Measurements from ENCODE around the gene PLEKHJ1. TPM values are rescaled to one million over a fixed set of nuclear protein-coding genes. Genes with fewer than 3 reads are reported as not detected.
A peak's percentile ranks its signal among the peaks of the same experiment; 100 is the strongest.

Gene PLEKHJ1
- total and polyA plus RNA-seq, 9 of the 15 experiments (the other 6 are each of a cell fraction or from before 2014, with no cell fraction given), result 1.5 to 188 (median 63.9) TPM

GRCh38 chr19:2270423-2271233 lies 34.5 kb upstream of the PLEKHJ1 start (continued):
- TF ChIP-seq MNT (conservative IDR thresholded peaks at IDR 0.05) (peak in 1 of 2 experiments; percentile 65; a peak in 1 of 4 replicates), FIP1L1 (IDR thresholded peaks at IDR 0.05; ENCODE audit: low read depth, low read length, poor library complexity, severe bottlenecking) (peak; percentile 69), ERF (CRISPR knock-in tag; IDR thresholded peaks at IDR 0.05) (peak; percentile 90), CREM (IDR thresholded peaks at IDR 0.05; ENCODE audit: low read depth) (peak; percentile 77), EZH2 (IDR thresholded peaks at IDR 0.05; ENCODE audit: borderline replicate concordance, low read depth, low read length) (no peak), NCOR1 (IDR thresholded peaks at IDR 0.05) (0 out of 2 replicates have a peak, but pooled peaks have one; percentile 30)

GRCh38 chr19:2270157-2270422 lies 34.0 kb upstream of the PLEKHJ1 start:
- no peaks in the 10 kb centered on the region for H3K27me3 ChIP-seq (ENCODE audit: control insufficient read depth in 2 of 2, insufficient read depth in 2 of 2, low read length in 2 of 2)
- peak overlapping the region; percentile 92 to 98 for H3K9ac ChIP-seq (ENCODE audit: insufficient read depth in 1 of 2, low read depth in 2 of 2, low read length in 2 of 2)
- intact Hi-C loops (cut with micrococcal nuclease) (no loop called here), in situ Hi-C loops (cut with MboI) (loop anchor here (5.0 kb wide), 1 partner anchor 33 kb away; the partner anchor contains the start of genes PLEKHJ1 and SF3A2)
- H3K36me3 ChIP-seq (ENCODE audit: control insufficient read depth, insufficient read depth, low read length), result peaks cover 34% of the 10 kb centered on the region
- ChIA-PET CTCF (ENCODE audit: low intra/inter-chr PET ratio) (no interaction called here), POLR2A (interaction anchor here (0.5 to 7.0 kb wide), 19 partner anchors 8 to 305 kb away, joined by 3 to 86 read pairs (median 4); partner anchors contain the start of genes AMH, PEAK3 and PLEKHJ1)
- no peaks in the 10 kb centered on the region for H3K9me3 ChIP-seq (replicated peaks; ENCODE audit: control insufficient read depth, insufficient read depth, low read depth, low read length)
- H3K79me2 ChIP-seq (ENCODE audit: control insufficient read depth, insufficient read depth, low read length), result peaks cover 64% of the 10 kb centered on the region
- no peak overlapping the region for H2AFZ ChIP-seq (ENCODE audit: low read depth, low read length)
- peak overlapping the region; percentile 91 for H3K4me3 ChIP-seq
- WGBS (ENCODE audit: insufficient coverage, low coverage, missing lambda C conversion rate), result 2% methylated on average over 12 of the region's 30 CpGs
- FAIRE-seq (no peak), ATAC-seq (peak; percentile 13), DNase-seq (ENCODE audit: extremely low read depth in 1 of 4, low spot score in 3 of 4) (peak; percentile 57 to 65 (median 62))
- no TSS peak for BruUV-seq (replicated peaks)
- H3K9me1 ChIP-seq (ENCODE audit: control insufficient read depth, insufficient read depth, low read length), result peaks cover 5% of the 10 kb centered on the region
- peaks cover 25 to 78% of the 10 kb centered on the region in 2 experiments for H3K4me1 ChIP-seq (replicated peaks in 1 of 2; ENCODE audit: control insufficient read depth in 2 of 2, insufficient read depth in 2 of 2, low read length in 2 of 2)
- H4K20me1 ChIP-seq (replicated peaks; ENCODE audit: control insufficient read depth, insufficient read depth, low read length), result peaks cover 47% of the 10 kb centered on the region
- peak overlapping the region; percentile 94 for H3K27ac ChIP-seq (ENCODE audit: extremely low read depth, low read depth, low read length)
- H3K4me2 ChIP-seq (ENCODE audit: insufficient read depth, low read length), result peak overlapping the region; percentile 84; the same call in 1 of the 2 replicates
- TF ChIP-seq CREB1 (IDR thresholded peaks at IDR 0.05) (no peak), CREB1 (CRISPR knock-in tag; IDR thresholded peaks at IDR 0.05) (0 out of 2 replicates have a peak, but pooled peaks have one; percentile 4), ZNF445 (CRISPR knock-in tag; IDR thresholded peaks at IDR 0.05; ENCODE audit: low read depth) (no peak), ZEB2 (IDR thresholded peaks at IDR 0.05) (no peak), PCBP1 (IDR thresholded peaks at IDR 0.05; ENCODE audit: low read depth, low read length, poor library complexity, severe bottlenecking) (peak; percentile 9), HDGF (IDR thresholded peaks at IDR 0.05) (0 out of 2 replicates have a peak, but pooled peaks have one; percentile 5), ZNF431 (CRISPR knock-in tag; IDR thresholded peaks at IDR 0.05) (no peak), CHD1 (IDR thresholded peaks at IDR 0.05; ENCODE audit: low read length) (peak; percentile 78), ZBTB7A (IDR thresholded peaks at IDR 0.05; ENCODE audit: borderline replicate concordance, control insufficient read depth, low read depth, low read length) (peak; percentile 38; the same call in 1 of the 2 replicates), HMGXB4 (CRISPR knock-in tag; IDR thresholded peaks at IDR 0.05) (0 out of 2 replicates have a peak, but pooled peaks have one; percentile 39), SIN3A (IDR thresholded peaks at IDR 0.05; ENCODE audit: borderline replicate concordance in 2 of 2, control insufficient read depth in 1 of 2, low read depth in 2 of 2, low read length in 2 of 2) (peak; percentile 24 to 85; a peak in 1 of 4 replicates), HNRNPL (IDR thresholded peaks at IDR 0.05; ENCODE audit: low read depth, low read length) (0 out of 2 replicates have a peak, but pooled peaks have one; percentile 42)

Measured in K562 (cell line).